DND-41 (cell line): ENCODE results near the gene DOCK7.

Experiments
- ATAC-seq: fragments of 200-7000 bp; cut with Tn5 transposase; 3 replicates; pipeline ENCODE4 v1.9.1; 2021; ENCODE audit warnings: low read depth; ENCODE audit not compliant: insufficient read depth
- DNase-seq: peaks from one replicate; pipeline ENCODE4 v3.0.0-alpha.2; 2020
- H2AFZ ChIP-seq: 2 replicates; pipeline ENCODE4 v1.6.0; 2012; ENCODE audit warnings: low read depth, low read length
- H3K27ac ChIP-seq: 2 replicates; pipeline ENCODE4 v1.5.1; 2012; ENCODE audit warnings: low read length, inconsistent platforms
- H3K27me3 ChIP-seq: fragments of 200-600 bp; sonication (generic); 2 replicates; pipeline ENCODE4 v1.6.0; 2012; ENCODE audit warnings: low read length, mild to moderate bottlenecking, inconsistent platforms; ENCODE audit not compliant: insufficient read depth, poor library complexity
- H3K36me3 ChIP-seq: 2 replicates; pipeline ENCODE4 v1.5.1; 2012; ENCODE audit warnings: low read length, inconsistent platforms; ENCODE audit not compliant: insufficient read depth
- H3K4me1 ChIP-seq: 2 replicates; pipeline ENCODE4 v1.5.1; 2012; ENCODE audit warnings: mild to moderate bottlenecking, low read length; ENCODE audit not compliant: insufficient read depth
- H3K4me2 ChIP-seq: 2 replicates; pipeline ENCODE4 v1.6.0; 2012; ENCODE audit warnings: mild to moderate bottlenecking, moderate library complexity, low read length, inconsistent platforms; ENCODE audit not compliant: insufficient read depth
- H3K4me3 ChIP-seq, 2 experiments: fragments of 200-600 bp in 1 of 2; shearing (Covaris generic) in 1 of 2; 2 replicates each; pipeline ENCODE4 v1.5.1; 2012 to 2016; ENCODE audit warnings: inconsistent platforms in 2 of 2, low read length in 2 of 2, mild to moderate bottlenecking in 2 of 2, low read depth in 1 of 2, moderate library complexity in 1 of 2
- H3K79me2 ChIP-seq: 2 replicates; pipeline ENCODE4 v1.6.0; 2012; ENCODE audit warnings: low read length, inconsistent platforms; ENCODE audit not compliant: insufficient read depth
- H3K9ac ChIP-seq: 2 replicates; pipeline ENCODE4 v1.6.0; 2012; ENCODE audit warnings: low read depth, mild to moderate bottlenecking, inconsistent platforms, low read length, moderate library complexity
- H3K9me3 ChIP-seq: 2 replicates; pipeline ENCODE4 v1.5.1; 2012; ENCODE audit warnings: low read length, moderate library complexity, mild to moderate bottlenecking, inconsistent platforms; ENCODE audit not compliant: insufficient read depth, severe bottlenecking
- H4K20me1 ChIP-seq: 2 replicates; pipeline ENCODE4 v1.6.0; 2012; ENCODE audit warnings: low read length; ENCODE audit not compliant: insufficient read depth
- EZH2 ChIP-seq: IDR thresholded peaks from 3 replicates; pipeline ENCODE4 v1.6.1; 2012; ENCODE audit warnings: borderline replicate concordance, low read depth, mild to moderate bottlenecking, moderate library complexity, low read length, inconsistent platforms; ENCODE audit not compliant: severe bottlenecking
- TF ChIP-seq, protein P1 (sequence below): IDR thresholded peaks from 2 replicates; pipeline ENCODE4 v1.5.1; 2012; ENCODE audit warnings: borderline replicate concordance, low read length, moderate library complexity, mild to moderate bottlenecking; ENCODE audit not compliant: poor library complexity, severe bottlenecking; ENCODE audit errors: extremely low read depth

DOCK7 gene

DNA sequence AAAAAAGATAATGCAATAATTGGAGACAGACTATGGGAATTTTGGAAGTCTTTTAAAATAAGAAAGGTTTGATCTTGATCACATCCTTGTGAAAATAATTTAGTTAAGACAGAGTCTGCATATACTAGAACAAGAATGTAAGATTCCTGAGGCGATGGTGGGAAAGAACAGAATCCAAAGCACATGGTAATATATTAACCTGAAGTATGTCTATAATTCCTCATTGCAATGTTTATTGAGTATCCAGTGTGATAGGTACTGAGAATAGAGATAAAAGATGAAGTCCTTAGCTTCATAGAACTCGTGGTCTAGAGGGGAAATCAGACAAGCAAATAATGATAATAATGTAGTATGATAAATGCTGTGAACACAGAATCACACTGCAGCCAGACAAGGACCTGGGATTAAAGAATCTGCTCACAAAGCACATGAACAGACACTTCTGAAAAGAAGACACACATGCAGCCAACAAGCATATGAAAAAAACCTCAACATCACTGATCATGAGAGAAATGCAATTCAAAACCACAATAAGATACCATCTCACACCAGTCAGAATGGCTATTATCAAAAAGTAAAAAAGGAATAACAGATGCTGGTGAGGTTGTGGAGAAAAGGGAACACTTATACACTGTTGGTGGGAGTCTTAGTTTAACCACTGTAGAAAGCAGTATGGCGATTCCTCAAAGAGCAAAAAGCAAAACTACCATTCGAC lies 97.8 kb downstream of the DOCK7 start:
- TF ChIP-seq EZH2: no peak
- TF ChIP-seq, protein P1, sequence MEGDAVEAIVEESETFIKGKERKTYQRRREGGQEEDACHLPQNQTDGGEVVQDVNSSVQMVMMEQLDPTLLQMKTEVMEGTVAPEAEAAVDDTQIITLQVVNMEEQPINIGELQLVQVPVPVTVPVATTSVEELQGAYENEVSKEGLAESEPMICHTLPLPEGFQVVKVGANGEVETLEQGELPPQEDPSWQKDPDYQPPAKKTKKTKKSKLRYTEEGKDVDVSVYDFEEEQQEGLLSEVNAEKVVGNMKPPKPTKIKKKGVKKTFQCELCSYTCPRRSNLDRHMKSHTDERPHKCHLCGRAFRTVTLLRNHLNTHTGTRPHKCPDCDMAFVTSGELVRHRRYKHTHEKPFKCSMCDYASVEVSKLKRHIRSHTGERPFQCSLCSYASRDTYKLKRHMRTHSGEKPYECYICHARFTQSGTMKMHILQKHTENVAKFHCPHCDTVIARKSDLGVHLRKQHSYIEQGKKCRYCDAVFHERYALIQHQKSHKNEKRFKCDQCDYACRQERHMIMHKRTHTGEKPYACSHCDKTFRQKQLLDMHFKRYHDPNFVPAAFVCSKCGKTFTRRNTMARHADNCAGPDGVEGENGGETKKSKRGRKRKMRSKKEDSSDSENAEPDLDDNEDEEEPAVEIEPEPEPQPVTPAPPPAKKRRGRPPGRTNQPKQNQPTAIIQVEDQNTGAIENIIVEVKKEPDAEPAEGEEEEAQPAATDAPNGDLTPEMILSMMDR: no peak
- ATAC-seq (no peak), DNase-seq (no peak)
- Histone ChIP-seq H3K4me2 (no peak overlapping the region), H2AFZ (no peak overlapping the region), H3K27me3 (no peaks in the 10 kb centered on the region), H3K27ac (no peak overlapping the region), H3K36me3 (no peaks in the 10 kb centered on the region; the same call in 1 of the 2 replicates), H3K9ac (no peak overlapping the region), H3K4me1 (no peaks in the 10 kb centered on the region), H3K79me2 (no peaks in the 10 kb centered on the region), H4K20me1 (no peaks in the 10 kb centered on the region), H3K4me3 (no peak overlapping the region), H3K9me3 (no peaks in the 10 kb centered on the region)

DNA sequence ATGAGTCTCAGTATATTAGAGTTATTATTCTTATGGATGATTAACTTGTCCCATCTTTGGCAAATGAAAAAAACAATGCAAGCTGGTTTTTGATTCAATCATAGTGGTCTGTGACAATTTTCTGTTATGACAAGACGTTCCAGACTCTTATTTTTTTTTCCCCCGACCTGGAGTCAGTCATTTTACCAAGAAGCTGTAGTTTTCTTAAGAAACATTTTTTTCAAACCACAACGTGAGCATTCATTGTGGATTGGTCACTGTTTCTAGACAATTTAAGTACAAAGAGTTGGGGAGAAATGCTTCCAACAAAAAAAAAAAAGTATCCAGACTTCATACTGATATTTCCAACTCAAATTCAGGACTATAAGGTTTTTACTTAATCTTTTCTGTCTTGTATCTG lies 98.9 kb downstream of the DOCK7 start:
- DNase-seq (no peak), ATAC-seq (no peak)
- Histone ChIP-seq H3K4me3 (no peak overlapping the region), H4K20me1 (no peaks in the 10 kb centered on the region), H3K9me3 (no peaks in the 10 kb centered on the region), H3K27ac (no peak overlapping the region), H3K4me2 (no peak overlapping the region), H3K9ac (no peak overlapping the region), H2AFZ (no peak overlapping the region), H3K79me2 (no peaks in the 10 kb centered on the region), H3K4me1 (no peaks in the 10 kb centered on the region), H3K27me3 (no peaks in the 10 kb centered on the region), H3K36me3 (no peaks in the 10 kb centered on the region; the same call in 1 of the 2 replicates)
- TF ChIP-seq, protein P1: no peak
- TF ChIP-seq EZH2: no peak

DNA sequence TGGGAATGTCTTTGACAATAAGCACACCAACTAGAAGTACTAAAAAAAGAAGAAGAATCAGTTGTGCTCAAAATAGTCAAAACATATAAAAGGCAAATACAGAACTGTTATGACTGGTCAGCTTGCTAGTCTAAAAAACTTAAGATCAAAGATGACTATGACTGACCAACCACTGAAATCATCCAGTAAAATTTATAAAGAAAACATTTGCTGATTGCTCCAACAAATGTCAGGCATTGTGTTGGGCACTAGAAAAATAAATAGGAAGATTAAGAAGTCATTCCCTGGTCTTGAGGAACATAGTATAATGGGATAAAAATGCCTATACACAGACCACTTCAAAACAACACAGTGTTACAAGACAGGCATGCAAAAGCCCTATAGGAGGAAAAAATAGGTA lies 100.2 kb downstream of the DOCK7 start:
- Histone ChIP-seq H4K20me1 (no peaks in the 10 kb centered on the region), H3K9me3 (no peaks in the 10 kb centered on the region), H3K27me3 (no peaks in the 10 kb centered on the region), H2AFZ (no peak overlapping the region), H3K36me3 (no peaks in the 10 kb centered on the region; the same call in 1 of the 2 replicates), H3K4me1 (no peaks in the 10 kb centered on the region), H3K9ac (no peak overlapping the region), H3K4me3 (no peak overlapping the region), H3K27ac (no peak overlapping the region), H3K79me2 (no peaks in the 10 kb centered on the region), H3K4me2 (no peak overlapping the region)
- DNase-seq: no peak
- no peak for ATAC-seq
- TF ChIP-seq, protein P1: no peak
- TF ChIP-seq EZH2: no peak
